GM10847 (cell line): ENCODE measurements around the gene STPG2.

Experiments
- POLR2A ChIP-seq: IDR thresholded peaks from 2 replicates; pipeline ENCODE4 v1.6.1; 2011; ENCODE audit not compliant: insufficient read length; ENCODE audit errors: extremely low read depth

STPG2 gene

DNA sequence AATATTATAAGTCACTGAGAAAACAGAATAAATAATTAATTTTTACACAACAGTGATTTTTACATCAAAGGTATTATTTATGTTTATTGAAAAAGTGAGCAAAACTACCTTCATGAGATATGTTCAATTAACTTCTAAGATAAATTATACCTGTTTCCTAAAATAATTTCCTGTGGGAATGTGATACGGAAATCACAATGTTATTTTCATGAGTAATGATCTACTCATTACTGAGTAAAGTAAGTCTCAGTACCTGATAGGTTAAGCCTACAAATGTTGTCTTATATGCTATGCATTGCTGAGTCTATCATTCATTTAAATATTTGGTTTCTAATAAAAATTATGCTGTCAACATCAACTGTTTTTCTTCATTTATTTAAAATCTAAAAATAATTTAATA is 324.0 kb downstream of the STPG2 start:
- TF ChIP-seq POLR2A, result no peak

DNA sequence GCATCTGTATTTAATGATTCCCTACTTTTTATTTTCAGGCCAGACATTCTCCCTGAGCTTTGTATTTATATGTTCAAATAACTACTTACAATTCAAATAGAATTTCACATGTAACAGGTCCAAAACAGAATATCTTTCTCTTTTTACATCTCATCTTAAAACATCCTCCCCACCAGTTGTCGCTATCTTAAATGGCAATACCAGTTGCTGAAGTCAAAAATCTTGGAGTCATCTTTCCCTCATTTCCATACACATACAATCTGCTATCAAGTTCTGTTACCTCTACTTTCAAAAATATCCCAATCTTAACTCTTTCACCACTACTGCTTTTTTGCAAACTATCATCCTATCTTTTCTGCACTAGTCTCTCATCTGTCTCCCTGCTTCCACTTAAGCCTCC is 330.5 kb downstream of the STPG2 start:
- TF ChIP-seq POLR2A, result no peak

DNA sequence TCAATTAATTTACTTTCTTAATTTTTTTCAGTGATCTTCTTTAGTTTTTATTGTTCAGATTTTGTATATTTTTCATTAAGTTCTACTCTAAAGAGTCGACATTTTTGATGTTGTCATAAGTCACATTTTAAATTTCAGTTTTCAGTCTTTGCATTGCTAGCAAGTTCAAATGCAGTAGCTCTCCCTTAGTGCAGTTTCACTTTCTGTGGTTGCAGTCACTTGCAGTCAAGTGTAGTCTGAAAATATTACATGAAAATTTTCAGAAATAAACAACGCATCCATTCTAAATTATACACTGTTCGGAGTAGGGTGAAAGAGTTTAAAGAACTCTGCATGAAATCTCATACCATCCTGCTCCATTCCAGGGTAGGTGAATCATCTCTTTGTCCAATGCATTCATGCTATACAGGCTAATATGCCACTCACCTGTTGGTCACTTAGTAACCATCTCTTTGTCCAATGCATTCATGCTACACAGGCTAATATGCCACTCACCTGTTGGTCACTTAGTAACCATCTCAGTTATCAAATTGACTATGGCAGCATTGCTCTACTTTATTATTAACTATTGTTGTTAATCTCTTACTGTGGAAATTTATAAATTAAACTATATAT is 356.9 kb downstream of the STPG2 start:
- TF ChIP-seq POLR2A, result no peak

DNA sequence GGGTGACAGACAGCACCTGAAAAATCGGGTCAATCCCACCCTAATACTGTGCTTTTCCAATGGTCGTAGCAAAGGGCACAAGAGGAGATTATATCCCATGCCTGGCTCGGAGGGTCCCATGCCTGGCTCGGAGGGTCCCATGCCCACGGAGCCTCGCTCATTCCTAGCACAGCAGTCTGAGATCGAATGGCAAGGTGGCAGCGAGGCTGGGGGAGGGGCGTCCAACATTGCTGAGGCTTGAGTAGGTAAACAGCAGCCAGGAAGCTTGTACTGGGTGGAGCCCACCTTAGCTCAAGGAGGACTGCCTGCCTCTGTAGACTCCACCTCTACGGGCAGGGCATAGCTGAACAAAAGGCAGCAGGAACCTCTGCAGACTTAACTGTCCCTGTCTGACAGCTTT is 365.1 kb downstream of the STPG2 start:
- TF ChIP-seq POLR2A, result no peak

DNA sequence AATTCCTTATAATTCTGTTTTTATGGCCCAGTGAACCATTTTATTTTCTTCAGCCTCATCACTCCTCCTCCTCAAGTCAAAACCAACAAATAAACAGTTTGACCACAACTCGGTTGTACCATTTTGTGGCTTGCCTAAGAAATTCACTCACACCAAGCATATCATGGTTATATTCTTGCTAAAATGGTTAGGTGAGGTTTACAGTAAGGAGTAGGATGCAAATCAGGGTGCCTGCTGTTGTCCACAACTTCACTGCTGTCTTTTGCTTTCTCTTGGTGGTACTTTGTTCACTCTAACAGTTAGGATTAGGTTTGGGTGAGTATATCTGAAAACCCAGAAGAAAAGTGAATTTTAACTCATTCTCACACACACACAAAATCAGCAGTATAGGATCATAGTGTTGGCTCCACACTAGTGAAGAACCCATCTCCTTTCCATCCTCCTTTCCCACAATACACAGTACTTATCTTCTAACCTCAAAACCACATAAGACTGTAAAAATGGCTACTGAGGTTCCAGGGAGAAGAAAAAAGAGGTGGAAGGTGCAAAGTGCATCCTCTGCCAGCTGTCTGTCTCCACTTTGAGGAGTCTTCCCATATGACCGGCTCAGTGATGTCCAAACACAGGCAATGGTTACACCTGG is 368.8 kb downstream of the STPG2 start:
- no peak for TF ChIP-seq POLR2A

DNA sequence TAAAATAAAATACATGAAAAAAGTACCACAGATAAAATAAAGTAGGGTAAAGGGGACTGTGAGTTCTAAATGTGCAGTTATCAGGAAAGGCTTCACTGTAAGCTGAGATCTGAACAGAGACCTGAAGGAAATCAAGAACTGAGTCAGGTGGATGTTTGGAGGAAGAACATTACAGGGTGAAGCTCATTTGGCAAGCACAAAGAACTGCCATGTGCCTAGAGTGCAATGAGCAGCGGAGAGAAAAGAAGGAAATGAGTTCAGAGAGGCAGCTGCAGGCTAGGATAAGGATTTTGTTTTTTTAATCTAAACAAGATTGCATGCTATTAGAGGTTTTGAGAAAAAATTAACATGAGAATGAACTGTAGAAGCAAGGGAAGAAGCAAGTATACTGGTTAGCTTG is 373.1 kb downstream of the STPG2 start:
- no peak for TF ChIP-seq POLR2A

DNA sequence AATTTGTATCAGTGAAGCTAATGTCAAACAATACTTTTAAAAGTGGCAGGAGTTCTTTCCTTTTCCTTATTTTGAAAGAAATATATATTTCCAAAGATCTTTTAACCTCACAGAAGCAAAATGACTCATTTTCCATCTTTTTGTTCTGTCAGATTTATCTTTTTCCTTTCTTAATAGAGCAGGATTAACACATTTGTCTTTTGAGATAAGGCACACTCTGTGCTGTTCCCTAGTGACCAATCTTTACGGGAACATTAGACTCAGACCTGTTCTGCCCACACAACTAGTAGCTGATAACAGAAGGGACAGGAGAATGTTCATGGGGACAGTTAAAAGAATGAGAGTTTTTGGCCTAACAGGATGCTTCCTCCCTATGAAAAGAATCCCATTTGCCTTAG is 381.2 kb downstream of the STPG2 start:
- TF ChIP-seq POLR2A, result no peak

DNA sequence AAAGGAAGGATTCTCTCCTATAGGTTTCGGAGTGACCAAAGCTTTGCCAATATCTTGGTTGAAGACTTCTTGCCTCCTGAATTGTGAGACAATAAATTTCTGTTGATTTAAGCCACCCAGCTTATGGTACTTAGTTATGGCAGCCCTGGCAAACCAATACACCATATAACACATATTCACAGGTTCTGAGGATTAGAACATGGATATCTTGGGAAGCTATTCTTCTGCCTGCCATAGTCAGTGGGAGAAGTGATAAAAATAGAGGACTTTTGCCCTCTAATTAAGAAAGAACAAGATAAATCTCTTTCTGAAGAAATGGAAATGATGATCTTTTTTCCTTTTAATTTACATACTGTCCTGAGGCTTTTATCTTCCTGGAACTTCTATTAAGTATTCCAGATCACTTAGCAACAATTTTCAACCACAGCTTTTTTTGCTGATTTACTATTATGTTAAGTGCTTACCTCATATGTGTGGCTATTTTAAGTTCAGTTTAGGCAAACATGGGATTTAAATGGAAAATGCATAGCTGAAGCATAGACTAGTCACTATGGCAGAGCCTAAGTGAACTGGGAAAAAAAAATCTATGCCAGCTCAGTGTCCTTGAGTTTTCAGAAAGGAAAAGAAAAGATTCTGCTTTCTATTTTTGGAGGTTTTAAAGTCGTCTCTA is 381.7 kb downstream of the STPG2 start:
- no peak for TF ChIP-seq POLR2A

DNA sequence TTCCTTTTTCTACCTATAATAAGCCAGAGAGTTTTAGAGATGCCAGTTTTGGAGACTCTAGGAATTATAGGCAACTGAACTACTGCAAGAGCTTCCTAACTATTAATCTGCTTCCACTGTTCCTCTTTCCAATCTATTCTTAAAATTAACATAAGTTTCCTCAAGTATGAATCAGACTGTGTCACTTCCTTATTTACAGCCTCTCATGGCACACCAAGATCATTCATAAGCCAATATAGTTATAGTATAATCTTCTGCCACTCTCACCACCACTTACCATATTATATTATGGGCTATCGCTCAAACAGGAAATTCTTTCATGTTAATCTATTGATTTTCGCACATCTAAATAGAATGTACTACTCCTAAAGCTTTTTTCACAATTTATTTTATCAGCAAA is 383.5 kb downstream of the STPG2 start:
- no peak for TF ChIP-seq POLR2A

DNA sequence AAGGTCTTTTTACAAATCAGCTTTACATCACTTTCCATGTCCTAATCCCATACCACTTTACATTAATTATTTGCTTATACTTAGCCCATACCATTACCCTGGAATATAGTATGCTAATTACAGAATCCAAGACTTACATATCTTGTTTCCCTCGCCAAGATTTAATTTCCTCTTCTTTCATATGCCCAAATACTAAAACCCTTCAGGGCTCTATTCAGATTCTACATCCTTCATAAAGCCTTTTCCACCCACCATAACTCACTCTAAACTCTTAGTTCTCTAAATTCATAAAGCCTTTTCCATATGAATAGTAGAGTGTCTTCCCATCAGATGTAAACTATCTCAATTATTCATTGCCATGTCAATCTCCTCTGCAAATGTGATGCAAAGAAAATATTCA is 390.7 kb downstream of the STPG2 start:
- TF ChIP-seq POLR2A, result no peak

DNA sequence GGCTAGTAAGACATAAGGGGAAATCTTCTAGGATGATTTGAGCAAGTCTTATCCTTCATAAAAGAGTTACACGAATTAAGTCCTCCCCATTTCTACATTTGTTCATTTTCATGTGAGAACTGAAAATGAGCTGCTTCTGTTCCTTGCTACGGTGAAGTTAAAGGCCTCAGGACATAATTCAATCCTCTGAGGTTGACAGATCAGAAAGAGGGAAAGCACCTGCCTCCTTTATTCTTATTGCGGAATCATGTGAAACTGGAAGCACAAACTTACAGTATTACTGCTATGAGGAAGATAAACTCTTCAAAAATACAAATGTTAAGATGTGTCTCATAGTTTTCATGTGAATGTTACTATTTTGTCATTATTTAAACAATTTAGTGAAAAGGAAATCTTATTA is 395.3 kb downstream of the STPG2 start:
- TF ChIP-seq POLR2A, result no peak

DNA sequence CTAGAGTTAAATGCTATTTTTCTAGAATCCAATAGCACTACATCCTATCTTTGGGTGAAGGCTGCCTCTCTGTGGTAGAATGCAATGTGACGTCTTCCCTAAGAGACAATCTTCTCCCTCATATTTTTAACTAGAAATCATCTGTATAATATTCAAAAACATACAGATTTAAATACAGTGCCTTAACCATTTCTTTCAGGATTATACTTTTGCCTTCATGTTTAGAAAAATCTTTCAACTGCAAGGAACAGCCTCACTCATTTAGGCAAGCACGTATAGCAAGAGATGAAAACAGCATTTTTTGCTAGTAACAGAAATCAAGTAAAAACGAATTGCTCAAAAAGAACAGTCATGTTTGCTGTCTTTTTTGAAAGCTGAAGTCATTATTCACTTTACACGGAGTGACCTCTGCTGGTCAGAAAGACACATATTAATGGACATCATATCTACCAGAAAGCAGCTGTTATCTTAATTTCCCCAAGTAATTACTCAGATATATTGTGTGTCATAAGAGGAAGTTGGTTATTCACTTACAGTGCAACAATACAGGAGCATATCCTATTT is 422.3 kb downstream of the STPG2 start:
- no peak for TF ChIP-seq POLR2A

DNA sequence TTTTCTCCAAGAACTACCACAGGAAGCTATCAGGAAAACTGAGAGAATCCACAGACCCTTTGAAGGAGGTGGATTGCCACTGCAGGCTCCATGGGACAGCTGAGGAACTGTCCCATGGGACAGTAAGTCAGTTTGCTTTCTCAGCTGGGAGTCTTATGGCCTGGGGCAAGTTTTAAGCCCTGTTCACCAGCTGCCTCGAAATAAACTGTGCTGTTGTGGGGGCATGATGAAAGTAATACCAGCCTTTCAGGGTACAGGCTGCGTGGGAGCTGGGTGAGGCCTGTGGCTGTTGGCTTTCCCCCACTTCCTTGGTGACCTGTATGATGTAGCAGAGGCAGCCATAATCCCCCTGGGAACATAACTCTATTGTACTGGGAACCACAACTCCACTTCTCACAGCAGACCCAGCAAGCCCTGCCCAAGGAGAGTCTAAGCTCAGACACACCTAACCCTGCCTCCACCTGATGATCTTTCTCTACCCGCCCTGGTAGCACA is 452.1 kb downstream of the STPG2 start:
- no peak for TF ChIP-seq POLR2A

DNA sequence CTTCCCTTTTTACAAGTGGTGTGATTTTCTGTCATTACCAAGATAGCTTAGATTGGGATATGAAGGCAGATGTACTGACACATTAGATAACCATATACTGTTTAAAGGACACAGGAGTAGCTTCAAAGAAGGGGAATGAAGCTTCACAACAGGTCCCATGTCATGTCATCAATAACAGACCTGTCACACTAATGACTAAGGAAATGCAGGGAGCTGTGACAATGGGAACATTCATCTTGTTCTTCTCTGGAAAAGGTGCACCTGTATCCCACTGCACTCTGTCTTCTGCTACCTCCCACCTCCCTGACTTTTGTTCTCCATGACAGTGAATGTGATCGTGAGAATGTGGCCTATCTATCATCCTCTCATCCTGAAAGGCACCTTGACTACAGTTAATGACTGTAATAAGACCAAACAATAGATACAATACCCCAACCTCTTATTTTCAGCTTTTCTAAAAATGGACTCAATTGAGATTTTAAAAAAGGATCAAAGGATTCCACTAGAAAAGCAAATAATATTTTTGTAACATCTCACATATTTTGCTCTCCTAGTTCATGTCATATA is 472.5 kb downstream of the STPG2 start:
- no peak for TF ChIP-seq POLR2A

DNA sequence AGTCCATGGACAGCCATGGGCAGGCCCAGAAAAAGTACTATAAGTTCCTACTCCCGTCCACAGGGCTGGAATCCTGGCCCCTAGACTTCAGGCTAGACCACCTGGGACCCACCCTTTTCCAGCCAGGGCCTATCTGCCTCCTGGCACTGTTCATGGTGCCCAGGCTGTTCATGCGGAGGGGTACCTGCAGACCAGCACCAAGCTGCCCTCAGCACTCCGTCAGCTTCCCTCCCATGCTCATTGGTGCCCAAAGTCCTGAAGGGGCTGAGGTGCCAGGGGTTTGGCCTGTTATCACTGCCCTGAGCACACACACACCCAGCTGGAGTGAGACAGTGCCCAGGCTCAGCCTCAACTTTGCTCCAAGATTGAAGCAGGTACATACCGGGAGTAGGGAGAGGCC is 477.7 kb downstream of the STPG2 start:
- TF ChIP-seq POLR2A, result no peak

DNA sequence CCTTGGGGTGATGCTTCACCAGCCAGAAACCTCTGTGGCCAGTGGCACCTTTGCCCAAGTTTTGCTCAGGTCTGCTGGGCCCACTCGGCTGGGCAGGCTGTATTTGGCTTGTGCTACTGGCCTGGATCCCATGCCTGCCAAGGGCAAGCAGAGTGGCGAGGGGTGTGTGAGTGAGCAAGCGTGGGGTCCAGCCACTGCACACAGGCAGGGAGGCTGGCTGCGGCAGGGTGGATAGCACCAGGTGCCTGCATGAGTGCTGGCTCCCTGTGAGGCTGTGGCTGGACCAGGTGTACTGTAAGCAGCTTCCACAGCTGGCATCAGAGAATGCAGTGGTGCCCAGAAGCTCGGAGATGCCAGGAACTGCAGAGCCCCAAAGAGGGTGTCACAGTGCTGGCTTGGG is 478.5 kb downstream of the STPG2 start:
- TF ChIP-seq POLR2A, result no peak
